K562 (cell line): Measurements from ENCODE around the gene PON3.

Experiments used
- ATF3 ChIP-seq, 2 experiments: fragments of 450-650 bp in 1 of 2; sonication (generic) in 1 of 2; formaldehyde crosslinking in 1 of 2; IDR thresholded peaks in 1 of 2; conservative IDR thresholded peaks in 1 of 2; 2 replicates each; pipeline versions ENCODE4 v1.6.1 to v1.8.1; 2016 to 2023; ENCODE audit warnings: mild to moderate bottlenecking in 2 of 2, moderate library complexity in 2 of 2, inconsistent platforms in 1 of 2, missing genetic modification reagents in 1 of 2
- EWSR1 ChIP-seq: fragments of 450-650 bp; IDR thresholded peaks from 2 replicates; pipeline ENCODE4 v1.6.1; 2018; ENCODE audit warnings: borderline replicate concordance, mild to moderate bottlenecking, low read depth, moderate library complexity; ENCODE audit not compliant: partially characterized antibody
- POLR2A ChIP-seq: fragments of 450-650 bp; conservative IDR thresholded peaks from 2 replicates; pipeline ENCODE4 v1.6.1; 2016
- POLR2AphosphoS5 ChIP-seq: IDR thresholded peaks from 2 replicates; pipeline ENCODE4 v1.6.1; 2011; ENCODE audit warnings: mild to moderate bottlenecking, low read depth, low read length, moderate library complexity; ENCODE audit not compliant: control insufficient read depth, insufficient read depth
- SMARCC2 ChIP-seq: fragments of 450-650 bp; IDR thresholded peaks from 2 replicates; pipeline ENCODE4 v1.6.1; 2017; ENCODE audit warnings: antibody characterized with exemption, moderate library complexity, mild to moderate bottlenecking, low read depth
- TGIF2 ChIP-seq: sonication (generic); formaldehyde crosslinking; IDR thresholded peaks from 2 replicates; pipeline ENCODE4 v1.8.1; 2022; ENCODE audit warnings: mild to moderate bottlenecking, missing genetic modification reagents, moderate library complexity
- ZNF589 ChIP-seq: fragments of 200-800 bp; sonication (Bioruptor generic); IDR thresholded peaks from 2 replicates; pipeline ENCODE4 v1.6.1; 2016; ENCODE audit warnings: low read depth, missing genetic modification characterization, missing compliant biosample characterization
- ZNF644 ChIP-seq: fragments of 200-800 bp; sonication (Bioruptor generic); IDR thresholded peaks from 2 replicates; pipeline ENCODE4 v1.6.1; 2016; ENCODE audit warnings: low read depth, missing genetic modification characterization, missing compliant biosample characterization
- TF ChIP-seq, protein P1 (sequence below), 3 experiments: IDR thresholded peaks in 2 of 3; conservative IDR thresholded peaks in 1 of 3; 2 replicates each; pipeline ENCODE4 v1.5.1; 2011 to 2012; ENCODE audit warnings: low read length in 3 of 3, mild to moderate bottlenecking in 3 of 3, control low read depth in 2 of 3, improper control_type of control experiment in 1 of 3, inconsistent platforms in 1 of 3, low read depth in 1 of 3, mixed read lengths in 1 of 3, moderate library complexity in 1 of 3; ENCODE audit not compliant: insufficient read depth in 2 of 3

- TF ChIP-seq, protein P1, sequence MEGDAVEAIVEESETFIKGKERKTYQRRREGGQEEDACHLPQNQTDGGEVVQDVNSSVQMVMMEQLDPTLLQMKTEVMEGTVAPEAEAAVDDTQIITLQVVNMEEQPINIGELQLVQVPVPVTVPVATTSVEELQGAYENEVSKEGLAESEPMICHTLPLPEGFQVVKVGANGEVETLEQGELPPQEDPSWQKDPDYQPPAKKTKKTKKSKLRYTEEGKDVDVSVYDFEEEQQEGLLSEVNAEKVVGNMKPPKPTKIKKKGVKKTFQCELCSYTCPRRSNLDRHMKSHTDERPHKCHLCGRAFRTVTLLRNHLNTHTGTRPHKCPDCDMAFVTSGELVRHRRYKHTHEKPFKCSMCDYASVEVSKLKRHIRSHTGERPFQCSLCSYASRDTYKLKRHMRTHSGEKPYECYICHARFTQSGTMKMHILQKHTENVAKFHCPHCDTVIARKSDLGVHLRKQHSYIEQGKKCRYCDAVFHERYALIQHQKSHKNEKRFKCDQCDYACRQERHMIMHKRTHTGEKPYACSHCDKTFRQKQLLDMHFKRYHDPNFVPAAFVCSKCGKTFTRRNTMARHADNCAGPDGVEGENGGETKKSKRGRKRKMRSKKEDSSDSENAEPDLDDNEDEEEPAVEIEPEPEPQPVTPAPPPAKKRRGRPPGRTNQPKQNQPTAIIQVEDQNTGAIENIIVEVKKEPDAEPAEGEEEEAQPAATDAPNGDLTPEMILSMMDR (IDR thresholded peaks at IDR 0.05 in 2 of 3, conservative IDR thresholded peaks at IDR 0.05 in 1 of 3; ENCODE audit: insufficient read depth in 2 of 3, low read depth in 1 of 3, low read length in 3 of 3), result 0 out of 6 replicates have a peak, but pooled peaks of 2 of the 3 experiments have one; percentile 7 to 11
- TF ChIP-seq ZNF644 (tag) (no peak), POLR2AphosphoS5 (no peak), TGIF2 (no peak), EWSR1 (no peak), SMARCC2 (no peak), POLR2A (no peak), ZNF589 (CRISPR knock-in tag) (no peak), ATF3 (IDR thresholded peaks at IDR 0.05) (no peak), ATF3 (CRISPR knock-in tag; conservative IDR thresholded peaks at IDR 0.05) (no peak)
Observed at GRCh38 chr7:95357623-95358022, 38.6 kb downstream of the PON3 start.
